Measurements from ENCODE around the gene TATDN3. TPM values are rescaled to one million over a fixed set of nuclear protein-coding genes. Genes with fewer than 3 reads are reported as not detected.

TATDN3 gene
- total and polyA plus RNA-seq, 9 of the 15 experiments (the other 6 are each of a cell fraction or from before 2014, with no cell fraction given) = 18.3 to 79.9 (median 28.2) TPM

DNA sequence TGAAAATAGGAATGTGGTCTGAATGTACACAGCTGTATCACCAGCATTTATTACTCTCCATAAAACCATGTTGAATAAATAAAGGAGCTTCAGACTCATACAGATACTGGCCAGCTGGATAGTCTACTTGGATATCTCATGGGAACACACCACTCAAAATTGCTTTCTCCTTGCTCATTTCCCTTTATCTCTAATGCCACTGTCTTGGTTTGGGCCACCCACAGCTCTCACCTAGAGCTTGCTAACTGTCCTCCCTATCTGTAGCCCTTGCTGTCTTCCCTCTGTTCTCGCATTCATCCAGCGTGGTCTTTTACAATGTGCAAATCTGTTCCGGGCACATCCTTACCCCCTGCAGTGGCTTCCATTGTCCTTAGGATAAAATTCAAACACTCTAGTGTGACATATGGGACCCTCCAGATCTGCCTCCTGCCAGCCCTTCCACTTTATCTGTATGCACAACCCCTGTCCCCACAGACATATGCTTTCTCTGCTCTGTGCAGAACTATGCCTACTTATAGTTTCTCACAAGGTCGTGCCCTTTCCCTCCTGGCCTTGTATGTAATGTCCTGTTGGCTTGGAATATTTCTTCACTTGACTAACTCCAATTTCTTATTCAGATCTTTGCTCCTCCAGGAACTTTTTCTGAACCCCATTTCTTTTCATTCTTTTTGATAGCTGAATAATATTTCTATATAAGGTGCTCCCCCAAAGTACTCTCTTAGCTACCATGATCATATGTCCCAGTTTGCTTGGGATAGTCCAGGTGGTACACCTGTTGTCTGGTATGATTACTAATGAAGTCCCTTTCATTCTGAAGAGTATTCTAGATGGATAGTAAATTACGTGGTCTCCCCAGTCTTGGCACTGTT, 69.3 kb downstream of the TATDN3 start (continued):
- TF ChIP-seq MTA1 (IDR thresholded peaks at IDR 0.05; ENCODE audit: borderline replicate concordance) = peak; percentile 70
- TF ChIP-seq ZKSCAN8 (CRISPR knock-in tag; IDR thresholded peaks at IDR 0.05) = peak; percentile 89
- TF ChIP-seq, protein P1, sequence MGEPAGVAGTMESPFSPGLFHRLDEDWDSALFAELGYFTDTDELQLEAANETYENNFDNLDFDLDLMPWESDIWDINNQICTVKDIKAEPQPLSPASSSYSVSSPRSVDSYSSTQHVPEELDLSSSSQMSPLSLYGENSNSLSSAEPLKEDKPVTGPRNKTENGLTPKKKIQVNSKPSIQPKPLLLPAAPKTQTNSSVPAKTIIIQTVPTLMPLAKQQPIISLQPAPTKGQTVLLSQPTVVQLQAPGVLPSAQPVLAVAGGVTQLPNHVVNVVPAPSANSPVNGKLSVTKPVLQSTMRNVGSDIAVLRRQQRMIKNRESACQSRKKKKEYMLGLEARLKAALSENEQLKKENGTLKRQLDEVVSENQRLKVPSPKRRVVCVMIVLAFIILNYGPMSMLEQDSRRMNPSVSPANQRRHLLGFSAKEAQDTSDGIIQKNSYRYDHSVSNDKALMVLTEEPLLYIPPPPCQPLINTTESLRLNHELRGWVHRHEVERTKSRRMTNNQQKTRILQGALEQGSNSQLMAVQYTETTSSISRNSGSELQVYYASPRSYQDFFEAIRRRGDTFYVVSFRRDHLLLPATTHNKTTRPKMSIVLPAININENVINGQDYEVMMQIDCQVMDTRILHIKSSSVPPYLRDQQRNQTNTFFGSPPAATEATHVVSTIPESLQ (CRISPR knock-in tag; IDR thresholded peaks at IDR 0.05) = 0 out of 2 replicates have a peak, but pooled peaks have one; percentile 56
- TF ChIP-seq SMAD4 (CRISPR knock-in tag; conservative IDR thresholded peaks at IDR 0.05) = peak; percentile 95
- peak; percentile 81; the same call in 1 of the 2 replicates for TF ChIP-seq ELF4 (CRISPR knock-in tag; IDR thresholded peaks at IDR 0.05)
- TF ChIP-seq NBN (IDR thresholded peaks at IDR 0.05; ENCODE audit: low read depth) = peak; percentile 91
- TF ChIP-seq, protein P2, sequence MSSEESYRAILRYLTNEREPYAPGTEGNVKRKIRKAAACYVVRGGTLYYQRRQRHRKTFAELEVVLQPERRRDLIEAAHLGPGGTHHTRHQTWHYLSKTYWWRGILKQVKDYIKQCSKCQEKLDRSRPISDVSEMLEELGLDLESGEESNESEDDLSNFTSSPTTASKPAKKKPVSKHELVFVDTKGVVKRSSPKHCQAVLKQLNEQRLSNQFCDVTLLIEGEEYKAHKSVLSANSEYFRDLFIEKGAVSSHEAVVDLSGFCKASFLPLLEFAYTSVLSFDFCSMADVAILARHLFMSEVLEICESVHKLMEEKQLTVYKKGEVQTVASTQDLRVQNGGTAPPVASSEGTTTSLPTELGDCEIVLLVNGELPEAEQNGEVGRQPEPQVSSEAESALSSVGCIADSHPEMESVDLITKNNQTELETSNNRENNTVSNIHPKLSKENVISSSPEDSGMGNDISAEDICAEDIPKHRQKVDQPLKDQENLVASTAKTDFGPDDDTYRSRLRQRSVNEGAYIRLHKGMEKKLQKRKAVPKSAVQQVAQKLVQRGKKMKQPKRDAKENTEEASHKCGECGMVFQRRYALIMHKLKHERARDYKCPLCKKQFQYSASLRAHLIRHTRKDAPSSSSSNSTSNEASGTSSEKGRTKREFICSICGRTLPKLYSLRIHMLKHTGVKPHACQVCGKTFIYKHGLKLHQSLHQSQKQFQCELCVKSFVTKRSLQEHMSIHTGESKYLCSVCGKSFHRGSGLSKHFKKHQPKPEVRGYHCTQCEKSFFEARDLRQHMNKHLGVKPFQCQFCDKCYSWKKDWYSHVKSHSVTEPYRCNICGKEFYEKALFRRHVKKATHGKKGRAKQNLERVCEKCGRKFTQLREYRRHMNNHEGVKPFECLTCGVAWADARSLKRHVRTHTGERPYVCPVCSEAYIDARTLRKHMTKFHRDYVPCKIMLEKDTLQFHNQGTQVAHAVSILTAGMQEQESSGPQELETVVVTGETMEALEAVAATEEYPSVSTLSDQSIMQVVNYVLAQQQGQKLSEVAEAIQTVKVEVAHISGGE (CRISPR knock-in tag; IDR thresholded peaks at IDR 0.05) = peak in 1 of 3 experiments; percentile 84; a peak in 2 of 6 replicates
- no peak for TF ChIP-seq IFI16 (CRISPR knock-in tag; IDR thresholded peaks at IDR 0.05)
- TF ChIP-seq FOSL1 (tag; conservative IDR thresholded peaks at IDR 0.05) = peak; percentile 91
- TF ChIP-seq, protein P3, sequence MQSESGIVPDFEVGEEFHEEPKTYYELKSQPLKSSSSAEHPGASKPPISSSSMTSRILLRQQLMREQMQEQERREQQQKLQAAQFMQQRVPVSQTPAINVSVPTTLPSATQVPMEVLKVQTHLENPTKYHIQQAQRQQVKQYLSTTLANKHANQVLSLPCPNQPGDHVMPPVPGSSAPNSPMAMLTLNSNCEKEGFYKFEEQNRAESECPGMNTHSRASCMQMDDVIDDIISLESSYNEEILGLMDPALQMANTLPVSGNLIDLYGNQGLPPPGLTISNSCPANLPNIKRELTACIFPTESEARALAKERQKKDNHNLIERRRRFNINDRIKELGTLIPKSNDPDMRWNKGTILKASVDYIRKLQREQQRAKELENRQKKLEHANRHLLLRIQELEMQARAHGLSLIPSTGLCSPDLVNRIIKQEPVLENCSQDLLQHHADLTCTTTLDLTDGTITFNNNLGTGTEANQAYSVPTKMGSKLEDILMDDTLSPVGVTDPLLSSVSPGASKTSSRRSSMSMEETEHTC (IDR thresholded peaks at IDR 0.05) = 0 out of 2 replicates have a peak, but pooled peaks have one; percentile 13
- TF ChIP-seq ARNT (IDR thresholded peaks at IDR 0.05) = peak; percentile 91 to 96
- peak; percentile 92; the same call in 1 of the 2 replicates for TF ChIP-seq PHF21A (IDR thresholded peaks at IDR 0.05; ENCODE audit: borderline replicate concordance, low read depth)
- peak; percentile 66 for TF ChIP-seq TAF9B (IDR thresholded peaks at IDR 0.05; ENCODE audit: partially characterized antibody)
- TF ChIP-seq CXXC5 (CRISPR knock-in tag; IDR thresholded peaks at IDR 0.05) = peak; percentile 73
- peak; percentile 85 for TF ChIP-seq BCOR (IDR thresholded peaks at IDR 0.05)
- TF ChIP-seq, protein P4, sequence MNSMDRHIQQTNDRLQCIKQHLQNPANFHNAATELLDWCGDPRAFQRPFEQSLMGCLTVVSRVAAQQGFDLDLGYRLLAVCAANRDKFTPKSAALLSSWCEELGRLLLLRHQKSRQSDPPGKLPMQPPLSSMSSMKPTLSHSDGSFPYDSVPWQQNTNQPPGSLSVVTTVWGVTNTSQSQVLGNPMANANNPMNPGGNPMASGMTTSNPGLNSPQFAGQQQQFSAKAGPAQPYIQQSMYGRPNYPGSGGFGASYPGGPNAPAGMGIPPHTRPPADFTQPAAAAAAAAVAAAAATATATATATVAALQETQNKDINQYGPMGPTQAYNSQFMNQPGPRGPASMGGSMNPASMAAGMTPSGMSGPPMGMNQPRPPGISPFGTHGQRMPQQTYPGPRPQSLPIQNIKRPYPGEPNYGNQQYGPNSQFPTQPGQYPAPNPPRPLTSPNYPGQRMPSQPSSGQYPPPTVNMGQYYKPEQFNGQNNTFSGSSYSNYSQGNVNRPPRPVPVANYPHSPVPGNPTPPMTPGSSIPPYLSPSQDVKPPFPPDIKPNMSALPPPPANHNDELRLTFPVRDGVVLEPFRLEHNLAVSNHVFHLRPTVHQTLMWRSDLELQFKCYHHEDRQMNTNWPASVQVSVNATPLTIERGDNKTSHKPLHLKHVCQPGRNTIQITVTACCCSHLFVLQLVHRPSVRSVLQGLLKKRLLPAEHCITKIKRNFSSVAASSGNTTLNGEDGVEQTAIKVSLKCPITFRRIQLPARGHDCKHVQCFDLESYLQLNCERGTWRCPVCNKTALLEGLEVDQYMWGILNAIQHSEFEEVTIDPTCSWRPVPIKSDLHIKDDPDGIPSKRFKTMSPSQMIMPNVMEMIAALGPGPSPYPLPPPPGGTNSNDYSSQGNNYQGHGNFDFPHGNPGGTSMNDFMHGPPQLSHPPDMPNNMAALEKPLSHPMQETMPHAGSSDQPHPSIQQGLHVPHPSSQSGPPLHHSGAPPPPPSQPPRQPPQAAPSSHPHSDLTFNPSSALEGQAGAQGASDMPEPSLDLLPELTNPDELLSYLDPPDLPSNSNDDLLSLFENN (IDR thresholded peaks at IDR 0.05; ENCODE audit: low read depth in 2 of 2, low read length in 2 of 2) = peak in 1 of 2 experiments; percentile 95; a peak in 2 of 4 replicates
